ENCODE data around the gene TRERF1.

DNA sequence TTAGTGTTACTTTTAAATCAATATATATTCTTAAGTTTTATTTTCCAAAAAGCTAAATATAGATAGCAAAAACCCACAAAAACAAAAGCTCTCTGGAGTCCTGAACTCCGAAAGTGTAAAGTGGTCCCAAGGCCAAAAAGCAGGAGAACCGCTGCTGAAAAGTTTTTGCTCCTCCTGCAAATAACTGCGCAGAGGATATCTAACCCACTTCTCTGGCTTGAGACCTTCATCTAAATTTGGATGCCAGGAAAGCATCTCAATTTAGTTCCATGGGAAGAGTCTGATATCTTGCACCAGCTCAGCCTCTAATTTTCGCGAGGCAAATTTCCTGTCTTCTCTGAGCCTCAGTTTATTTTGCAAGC lies 234.6 kb downstream of the TRERF1 start:
- TF ChIP-seq, protein P1, sequence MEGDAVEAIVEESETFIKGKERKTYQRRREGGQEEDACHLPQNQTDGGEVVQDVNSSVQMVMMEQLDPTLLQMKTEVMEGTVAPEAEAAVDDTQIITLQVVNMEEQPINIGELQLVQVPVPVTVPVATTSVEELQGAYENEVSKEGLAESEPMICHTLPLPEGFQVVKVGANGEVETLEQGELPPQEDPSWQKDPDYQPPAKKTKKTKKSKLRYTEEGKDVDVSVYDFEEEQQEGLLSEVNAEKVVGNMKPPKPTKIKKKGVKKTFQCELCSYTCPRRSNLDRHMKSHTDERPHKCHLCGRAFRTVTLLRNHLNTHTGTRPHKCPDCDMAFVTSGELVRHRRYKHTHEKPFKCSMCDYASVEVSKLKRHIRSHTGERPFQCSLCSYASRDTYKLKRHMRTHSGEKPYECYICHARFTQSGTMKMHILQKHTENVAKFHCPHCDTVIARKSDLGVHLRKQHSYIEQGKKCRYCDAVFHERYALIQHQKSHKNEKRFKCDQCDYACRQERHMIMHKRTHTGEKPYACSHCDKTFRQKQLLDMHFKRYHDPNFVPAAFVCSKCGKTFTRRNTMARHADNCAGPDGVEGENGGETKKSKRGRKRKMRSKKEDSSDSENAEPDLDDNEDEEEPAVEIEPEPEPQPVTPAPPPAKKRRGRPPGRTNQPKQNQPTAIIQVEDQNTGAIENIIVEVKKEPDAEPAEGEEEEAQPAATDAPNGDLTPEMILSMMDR (conservative IDR thresholded peaks at IDR 0.05; ENCODE audit: low read depth in 2 of 2) = no peak
- TF ChIP-seq, protein P2, sequence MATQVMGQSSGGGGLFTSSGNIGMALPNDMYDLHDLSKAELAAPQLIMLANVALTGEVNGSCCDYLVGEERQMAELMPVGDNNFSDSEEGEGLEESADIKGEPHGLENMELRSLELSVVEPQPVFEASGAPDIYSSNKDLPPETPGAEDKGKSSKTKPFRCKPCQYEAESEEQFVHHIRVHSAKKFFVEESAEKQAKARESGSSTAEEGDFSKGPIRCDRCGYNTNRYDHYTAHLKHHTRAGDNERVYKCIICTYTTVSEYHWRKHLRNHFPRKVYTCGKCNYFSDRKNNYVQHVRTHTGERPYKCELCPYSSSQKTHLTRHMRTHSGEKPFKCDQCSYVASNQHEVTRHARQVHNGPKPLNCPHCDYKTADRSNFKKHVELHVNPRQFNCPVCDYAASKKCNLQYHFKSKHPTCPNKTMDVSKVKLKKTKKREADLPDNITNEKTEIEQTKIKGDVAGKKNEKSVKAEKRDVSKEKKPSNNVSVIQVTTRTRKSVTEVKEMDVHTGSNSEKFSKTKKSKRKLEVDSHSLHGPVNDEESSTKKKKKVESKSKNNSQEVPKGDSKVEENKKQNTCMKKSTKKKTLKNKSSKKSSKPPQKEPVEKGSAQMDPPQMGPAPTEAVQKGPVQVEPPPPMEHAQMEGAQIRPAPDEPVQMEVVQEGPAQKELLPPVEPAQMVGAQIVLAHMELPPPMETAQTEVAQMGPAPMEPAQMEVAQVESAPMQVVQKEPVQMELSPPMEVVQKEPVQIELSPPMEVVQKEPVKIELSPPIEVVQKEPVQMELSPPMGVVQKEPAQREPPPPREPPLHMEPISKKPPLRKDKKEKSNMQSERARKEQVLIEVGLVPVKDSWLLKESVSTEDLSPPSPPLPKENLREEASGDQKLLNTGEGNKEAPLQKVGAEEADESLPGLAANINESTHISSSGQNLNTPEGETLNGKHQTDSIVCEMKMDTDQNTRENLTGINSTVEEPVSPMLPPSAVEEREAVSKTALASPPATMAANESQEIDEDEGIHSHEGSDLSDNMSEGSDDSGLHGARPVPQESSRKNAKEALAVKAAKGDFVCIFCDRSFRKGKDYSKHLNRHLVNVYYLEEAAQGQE (IDR thresholded peaks at IDR 0.05; ENCODE audit: unreplicated experiment) = no peak
- no peak for TF ChIP-seq POLR2AphosphoS5 (IDR thresholded peaks at IDR 0.05; ENCODE audit: low read depth)
- TF ChIP-seq, protein P3, sequence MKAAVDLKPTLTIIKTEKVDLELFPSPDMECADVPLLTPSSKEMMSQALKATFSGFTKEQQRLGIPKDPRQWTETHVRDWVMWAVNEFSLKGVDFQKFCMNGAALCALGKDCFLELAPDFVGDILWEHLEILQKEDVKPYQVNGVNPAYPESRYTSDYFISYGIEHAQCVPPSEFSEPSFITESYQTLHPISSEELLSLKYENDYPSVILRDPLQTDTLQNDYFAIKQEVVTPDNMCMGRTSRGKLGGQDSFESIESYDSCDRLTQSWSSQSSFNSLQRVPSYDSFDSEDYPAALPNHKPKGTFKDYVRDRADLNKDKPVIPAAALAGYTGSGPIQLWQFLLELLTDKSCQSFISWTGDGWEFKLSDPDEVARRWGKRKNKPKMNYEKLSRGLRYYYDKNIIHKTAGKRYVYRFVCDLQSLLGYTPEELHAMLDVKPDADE (IDR thresholded peaks at IDR 0.05) = no peak
- TF ChIP-seq EZH2 (IDR thresholded peaks at IDR 0.05; ENCODE audit: low read depth, unreplicated experiment) = no peak
- TF ChIP-seq CREB1 (CRISPR knock-in tag; IDR thresholded peaks at IDR 0.05; ENCODE audit: low read depth) = no peak
- TF ChIP-seq ZNF331 (CRISPR knock-in tag; IDR thresholded peaks at IDR 0.05; ENCODE audit: low read depth) = no peak
- TF ChIP-seq STAT1 (IDR thresholded peaks at IDR 0.05; ENCODE audit: unreplicated experiment) = no peak
- no peak for TF ChIP-seq EZH2phosphoT487 (IDR thresholded peaks at IDR 0.05; ENCODE audit: unreplicated experiment)
- TF ChIP-seq ZNF114 (CRISPR knock-in tag; IDR thresholded peaks at IDR 0.05) = no peak
- TF ChIP-seq JUNB (IDR thresholded peaks at IDR 0.05; ENCODE audit: unreplicated experiment) = no peak
- TF ChIP-seq NANOG (IDR thresholded peaks at IDR 0.05; ENCODE audit: borderline replicate concordance) = no peak

Data from GM23338 (cell line).